GM18505 (cell line): ENCODE measurements around the gene MAGEH1.
"Not testable (repeated sequence)": the region's sequence is repeated elsewhere in the genome, so short reads cannot be mapped to it uniquely, and the experiment has no call there.

Experiments used
- ATAC-seq: cut with Tn5 transposase; IDR thresholded peaks from one replicate; pipeline ENCODE4 v1.9.1; 2021; ENCODE audit not compliant: unreplicated experiment
- POLR2A ChIP-seq: IDR thresholded peaks from 4 replicates; pipeline ENCODE4 v1.6.1; 2011; ENCODE audit warnings: borderline replicate concordance; ENCODE audit not compliant: insufficient read depth, insufficient read length; ENCODE audit errors: extremely low read depth

Gene MAGEH1

GRCh38 chrX:55451990-55452832 lies at the start of gene MAGEH1:
MAGEH1 (plus strand) TSS chrX:55452127; CDS start chrX:55452375, 248 bp downstream.
- ATAC-seq = peak; percentile 99
- peak; percentile 65 for TF ChIP-seq POLR2A

- ATAC-seq = not testable (repeated sequence)
Measured at GRCh38 chrX:55427079-55427478, 24.8 kb upstream of the MAGEH1 start.

- ATAC-seq = not testable (repeated sequence)
Measured at GRCh38 chrX:55443468-55443867, 8.5 kb upstream of the MAGEH1 start.

GRCh38 chrX:55450259-55450658 lies 1.7 kb upstream of the MAGEH1 start:
- TF ChIP-seq POLR2A = no peak
- ATAC-seq = no peak

- ATAC-seq = no peak
- no peak for TF ChIP-seq POLR2A
Measured at GRCh38 chrX:55451141-55451540, 786 bp upstream of the MAGEH1 start.

- TF ChIP-seq POLR2A = no peak
- ATAC-seq = peak; percentile 25
Measured at GRCh38 chrX:55451626-55451989, 319 bp upstream of the MAGEH1 start.

GRCh38 chrX:55452833-55453124 lies 852 bp downstream of the MAGEH1 start:
- no peak for TF ChIP-seq POLR2A
- no peak for ATAC-seq

- not testable (repeated sequence) for ATAC-seq
Measured at GRCh38 chrX:55455708-55456107, 3.8 kb downstream of the MAGEH1 start.

GRCh38 chrX:55459426-55459825 lies 7.5 kb downstream of the MAGEH1 start:
- ATAC-seq = not testable (repeated sequence)

GRCh38 chrX:55459926-55460325 lies 8.0 kb downstream of the MAGEH1 start:
- not testable (repeated sequence) for ATAC-seq

GRCh38 chrX:55464050-55464449 lies 12.1 kb downstream of the MAGEH1 start:
- ATAC-seq = not testable (repeated sequence)

GRCh38 chrX:55465108-55465507 lies 13.2 kb downstream of the MAGEH1 start:
- not testable (repeated sequence) for ATAC-seq

GRCh38 chrX:55465791-55466190 lies 13.9 kb downstream of the MAGEH1 start:
- not testable (repeated sequence) for ATAC-seq

GRCh38 chrX:55479956-55480355 lies 28.0 kb downstream of the MAGEH1 start:
- ATAC-seq = not testable (repeated sequence)

GRCh38 chrX:55480390-55481062 lies 28.6 kb downstream of the MAGEH1 start:
- no peak for ATAC-seq
- TF ChIP-seq POLR2A = no peak
